D341Med (cell line): ENCODE results near the gene CPT1B.

Experiments
- DNase-seq: peaks from one replicate; pipeline ENCODE4 v3.0.0; 2012; ENCODE audit warnings: low spot score

The CPT1B gene

DNA sequence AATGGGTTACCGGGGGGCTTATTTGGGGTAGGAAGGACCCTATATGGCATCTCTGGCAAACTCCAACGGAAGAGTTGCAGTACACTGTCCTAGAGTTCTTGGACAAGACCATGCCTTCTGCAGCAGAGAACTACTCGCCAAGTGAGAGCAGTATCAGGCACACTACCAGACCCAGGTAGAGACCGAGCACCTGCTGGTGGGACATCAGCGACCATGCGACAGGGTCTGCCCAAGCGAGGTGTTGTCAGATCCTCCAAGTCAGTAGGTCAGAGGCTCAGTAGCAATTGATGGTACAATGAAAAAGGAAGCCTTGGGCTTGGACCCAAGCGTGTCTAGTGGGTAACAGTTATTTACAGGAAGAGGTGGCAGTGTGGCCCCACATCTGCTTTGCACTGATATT lies 7.6 kb upstream of the CPT1B start:
- DNase-seq, result no peak

- no peak for DNase-seq
These were observed 7.0 kb upstream of the CPT1B start for GRCh38 chr22:50585238-50585637.

DNA sequence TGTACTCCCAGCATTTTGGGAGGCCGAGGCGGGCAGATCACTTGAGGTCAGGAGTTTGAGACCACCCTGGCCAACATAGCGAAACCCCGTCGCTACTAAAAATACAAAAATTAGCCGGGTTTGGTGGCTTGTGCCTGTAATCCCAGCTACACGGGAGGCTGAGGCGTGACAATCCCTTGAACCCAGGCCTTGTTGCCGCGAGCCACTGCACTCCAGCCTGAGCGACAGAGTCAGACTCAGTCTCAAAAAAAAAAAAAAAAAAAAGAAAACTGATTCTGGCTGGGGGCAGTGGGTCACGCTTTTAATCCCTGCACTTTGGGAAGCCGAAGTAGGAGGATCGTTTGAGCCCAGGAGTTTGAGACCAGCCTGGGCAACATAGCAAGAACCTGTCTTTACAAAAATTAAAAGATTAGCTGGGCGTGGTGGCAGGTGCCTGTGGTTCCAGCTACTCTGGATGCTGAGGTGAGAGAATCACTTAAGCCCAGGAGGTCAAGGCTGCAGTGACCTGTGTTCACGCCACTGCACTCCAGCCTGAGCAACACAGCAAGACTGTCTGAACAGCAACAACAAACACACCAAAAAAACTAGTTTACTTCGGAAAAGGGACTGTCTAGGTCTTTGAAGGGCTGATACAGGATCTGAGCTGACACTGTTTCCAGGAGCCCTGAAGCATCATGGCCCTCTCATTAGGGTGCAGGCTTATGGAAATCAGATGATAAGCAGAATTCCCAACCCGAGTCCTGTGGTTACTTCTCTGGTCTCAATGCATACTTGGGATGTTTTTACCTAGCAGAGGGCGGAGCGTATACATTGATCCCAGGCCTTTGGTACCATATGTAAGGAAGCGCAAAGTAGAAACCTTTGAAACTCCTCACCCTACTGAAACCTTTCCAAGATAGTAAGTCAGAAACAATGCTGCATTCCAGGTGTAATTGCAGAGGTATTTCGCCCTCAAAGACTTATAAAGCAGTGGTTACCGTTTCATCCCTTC lies 6.2 kb upstream of the CPT1B start:
- no peak for DNase-seq

GRCh38 chr22:50583294-50583861 lies 5.2 kb upstream of the CPT1B start:
- no peak for DNase-seq

GRCh38 chr22:50582493-50583293 lies 4.5 kb upstream of the CPT1B start, which contains the start of gene CHKB:
Gene CHKB (minus strand): TSS chr22:50582849. CDS start chr22:50582781, 68 bp downstream.
- peak; percentile 99 for DNase-seq

DNA sequence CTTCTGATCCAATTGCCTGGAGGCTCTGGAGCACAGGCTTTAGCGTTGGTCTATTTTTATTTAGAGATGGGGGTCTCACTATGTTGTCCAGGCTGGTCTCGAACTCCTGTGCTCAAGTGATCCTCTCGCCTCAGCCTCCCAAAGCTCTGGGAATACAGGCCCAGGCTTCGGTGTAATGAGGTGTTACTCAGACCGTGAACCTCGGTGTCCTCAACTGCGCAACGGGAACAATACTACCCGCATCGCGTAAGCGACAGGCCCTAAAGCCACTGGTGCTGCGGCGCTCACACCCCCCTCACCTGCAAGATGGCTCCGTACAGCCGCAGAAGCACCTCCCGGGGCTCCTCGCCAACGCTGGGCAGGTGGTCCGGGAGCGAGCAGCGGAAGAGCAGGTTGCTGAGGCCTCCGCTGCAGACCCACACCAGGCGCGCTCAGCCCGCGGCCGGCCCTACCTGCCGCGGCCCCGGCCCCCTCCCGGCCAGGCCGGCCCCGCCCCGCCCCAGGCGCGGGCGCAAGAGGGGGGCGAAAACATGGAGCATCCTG lies 3.8 kb upstream of the CPT1B start:
- no peak for DNase-seq

DNA sequence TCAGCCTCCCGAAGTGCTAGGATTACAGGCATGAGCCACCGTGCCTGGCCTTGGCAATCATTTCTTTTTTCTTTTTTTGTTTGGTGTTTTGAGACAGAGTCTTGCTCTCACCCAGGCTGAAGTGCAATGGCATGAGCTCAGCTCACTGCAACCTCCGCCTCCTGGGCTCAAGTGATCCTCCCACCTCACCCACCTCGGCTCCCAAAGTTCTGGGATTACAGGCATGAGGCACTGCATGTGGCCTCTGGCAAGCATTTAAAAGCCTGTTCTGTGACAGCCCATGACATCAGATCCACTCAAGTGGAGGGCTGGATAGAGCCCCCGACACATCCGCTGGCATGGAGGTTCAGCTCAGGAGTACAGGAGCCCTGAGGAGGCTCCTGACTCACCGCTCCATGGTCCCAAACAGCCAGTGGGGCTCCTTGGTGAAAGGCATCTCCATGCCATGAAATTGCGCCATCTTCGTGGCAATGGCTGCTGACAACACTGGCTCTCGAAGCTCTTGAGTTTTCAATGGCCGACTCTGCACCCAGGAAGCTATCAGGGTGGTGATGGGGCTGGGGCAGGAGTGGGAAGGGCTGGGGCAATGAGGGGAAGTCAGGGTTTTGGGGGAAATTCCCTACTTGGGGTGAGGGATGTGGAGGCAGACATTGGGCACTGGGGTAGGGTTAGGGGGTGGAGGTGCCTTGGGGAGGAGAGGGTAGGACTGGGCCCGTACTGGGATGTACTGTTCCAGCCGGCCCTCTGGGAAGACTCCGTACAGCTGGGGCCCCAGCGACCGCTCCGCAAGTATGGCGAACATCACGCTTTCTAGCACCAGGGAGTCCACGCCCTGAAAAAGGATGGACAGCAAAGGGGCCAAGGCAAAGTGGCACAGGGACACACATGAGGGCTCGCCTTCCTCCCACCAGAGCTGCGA lies 3.1 kb upstream of the CPT1B start:
- no peak for DNase-seq

GRCh38 chr22:50579752-50580151 lies 1.5 kb upstream of the CPT1B start:
- DNase-seq, result no peak

DNA sequence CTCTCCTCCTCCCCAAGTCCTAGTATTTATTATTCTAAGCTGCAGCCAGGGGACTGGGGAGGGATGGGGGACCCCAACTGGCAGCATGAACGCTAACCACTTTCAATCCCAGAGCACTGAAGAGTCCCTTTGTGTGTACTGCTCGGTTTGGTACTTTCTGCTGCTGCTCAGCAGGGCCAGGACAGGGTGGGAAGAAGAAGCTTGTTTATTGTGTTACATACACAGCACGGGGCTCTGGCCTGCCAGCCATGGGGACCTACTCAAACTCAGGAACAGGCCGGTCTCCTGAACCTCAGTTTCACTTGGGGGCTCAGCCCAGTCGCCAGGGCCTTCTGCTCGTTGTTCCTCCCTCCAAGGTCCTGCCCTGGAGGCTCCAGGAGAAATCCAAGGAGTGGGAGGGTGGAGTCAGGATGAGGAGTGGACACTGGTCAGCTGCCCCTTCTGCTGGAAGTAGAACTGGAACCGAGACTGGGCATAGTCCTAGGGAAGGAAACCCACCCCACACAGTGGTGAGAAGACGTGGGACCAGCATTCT lies 616 bp upstream of the CPT1B start:
- DNase-seq, result no peak

GRCh38 chr22:50577697-50577986 lies 585 bp downstream of the CPT1B start:
- peak; percentile 28 for DNase-seq

DNA sequence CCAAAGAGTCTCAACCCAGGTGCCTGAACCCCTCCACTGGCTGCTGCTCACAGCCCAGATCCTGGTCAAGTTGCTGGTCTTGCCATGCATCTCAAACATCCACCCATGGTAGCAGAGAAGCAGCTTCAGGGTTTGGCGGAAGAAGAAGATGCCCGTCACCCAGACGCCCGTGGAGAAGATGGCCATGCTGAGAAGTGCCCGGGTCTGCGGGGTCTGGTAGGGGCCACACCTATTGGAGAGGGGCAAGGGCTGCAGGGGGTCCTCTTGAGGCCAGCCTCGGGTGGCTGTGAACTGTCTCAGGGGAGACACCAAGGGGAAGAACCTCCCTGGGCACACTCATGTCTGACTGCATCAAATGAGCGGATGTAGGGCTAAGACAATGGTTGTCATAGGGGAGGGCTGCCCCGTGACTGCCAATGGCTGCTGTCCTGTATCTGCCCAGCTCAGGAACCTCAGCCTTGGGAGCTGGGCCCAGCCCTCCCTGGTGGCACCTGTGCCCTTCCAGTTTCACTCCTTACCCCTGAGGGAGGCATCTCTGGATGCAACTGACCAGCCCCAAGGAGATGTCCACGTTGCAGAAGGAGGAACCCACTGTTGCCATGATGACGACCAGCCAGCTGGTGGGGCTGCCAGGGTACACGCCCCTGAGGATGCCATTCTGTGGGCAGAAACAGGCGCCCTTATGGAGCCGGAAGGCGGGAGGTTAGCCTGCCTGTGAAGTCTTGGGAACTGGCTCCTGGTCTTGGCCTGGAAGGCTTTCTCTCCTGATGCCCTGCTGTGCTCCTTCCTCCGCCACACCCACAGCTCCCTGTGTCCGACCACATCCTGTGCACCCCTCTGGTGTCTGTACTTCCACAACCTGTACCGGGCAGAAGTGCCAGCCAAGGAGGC lies 1.2 kb downstream of the CPT1B start:
- peak; percentile 26 for DNase-seq

DNA sequence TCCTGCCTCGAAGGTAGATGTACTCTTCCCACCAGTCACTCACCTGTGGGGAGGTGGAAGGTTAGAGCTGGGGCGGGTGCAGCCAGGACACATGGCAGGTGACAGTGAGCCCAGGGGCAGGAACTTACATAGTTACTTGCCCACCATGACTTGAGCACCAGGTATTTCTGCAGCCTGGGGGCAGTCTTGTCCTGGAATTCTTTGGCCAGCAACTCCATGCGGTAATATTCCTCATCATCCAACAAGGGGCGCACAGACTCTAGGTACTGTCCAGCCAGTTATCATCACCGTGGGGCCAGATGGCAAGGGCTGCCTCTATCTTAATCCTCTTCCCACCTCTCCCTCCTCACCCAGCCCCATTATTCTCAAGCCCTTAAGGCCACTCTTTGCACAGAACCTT lies 2.2 kb downstream of the CPT1B start:
- peak; percentile 84 for DNase-seq

- no peak for DNase-seq
These were observed 2.7 kb downstream of the CPT1B start for GRCh38 chr22:50575426-50575941.

GRCh38 chr22:50574383-50574755 lies 3.9 kb downstream of the CPT1B start:
- no peak for DNase-seq

DNA sequence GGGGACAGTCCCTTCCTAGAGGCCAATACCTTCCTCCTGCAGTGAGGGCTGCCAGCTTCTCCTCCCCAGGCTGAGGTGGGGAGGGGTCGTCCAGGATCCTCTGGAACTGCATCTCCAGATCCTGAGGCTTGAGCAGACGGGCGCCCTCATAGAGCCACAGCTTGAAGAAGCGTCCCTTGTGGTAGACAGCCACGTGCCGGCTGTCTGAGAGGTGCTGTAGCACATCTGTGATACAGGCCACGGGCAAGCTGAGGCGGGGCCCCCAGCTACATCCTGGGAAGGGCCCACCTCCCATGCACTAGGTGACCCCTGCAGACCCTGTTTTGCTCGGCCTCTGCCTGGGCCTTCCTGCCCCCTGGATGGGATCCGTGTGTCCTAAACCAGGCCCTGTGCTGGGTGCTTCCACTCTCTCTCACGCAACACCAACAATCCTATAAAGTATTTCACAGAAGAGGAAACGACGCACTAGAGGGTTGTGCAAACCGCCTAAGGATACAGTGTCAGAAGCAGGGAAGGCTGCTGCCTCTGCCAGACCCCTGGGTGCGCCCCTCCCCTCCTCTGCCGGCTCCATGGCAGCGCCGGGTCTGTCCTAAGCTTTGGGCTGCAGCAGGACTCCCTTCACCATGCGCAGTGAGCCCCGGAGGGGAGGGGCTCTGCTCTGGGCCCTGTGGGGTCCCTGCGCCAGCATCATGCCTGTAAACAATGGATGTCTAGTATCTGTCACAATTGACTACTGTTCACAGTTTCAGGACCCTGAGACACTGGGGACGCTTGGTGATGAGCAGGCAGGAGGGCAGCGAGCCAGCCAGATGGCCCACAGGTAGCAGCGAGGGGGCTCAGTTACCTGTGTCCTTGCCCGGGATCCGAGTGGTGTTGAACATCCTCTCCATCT lies 4.5 kb downstream of the CPT1B start:
- DNase-seq, result no peak

GRCh38 chr22:50572965-50573364 lies 5.3 kb downstream of the CPT1B start:
- DNase-seq, result no peak

- no peak for DNase-seq
These were observed 6.7 kb downstream of the CPT1B start for GRCh38 chr22:50571264-50572175.

DNA sequence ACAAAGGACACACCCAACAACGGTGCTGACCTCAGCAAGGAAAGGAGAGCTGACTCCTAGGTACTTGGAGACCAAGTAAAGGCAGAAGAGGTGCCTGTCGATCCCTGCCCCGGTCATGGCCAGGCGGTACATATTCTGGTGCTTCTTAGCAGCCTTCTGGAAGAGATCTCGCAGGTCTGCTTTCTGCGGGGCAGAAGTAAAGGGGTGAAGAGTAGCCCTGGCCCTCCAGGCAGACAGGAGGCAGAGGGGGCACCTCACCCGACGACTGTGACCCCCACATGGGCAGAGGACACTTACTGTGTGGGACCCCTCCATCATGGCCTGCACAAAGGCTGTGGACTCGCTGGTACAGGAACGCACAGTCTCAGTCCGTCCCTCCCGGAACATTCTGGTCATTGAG lies 7.4 kb downstream of the CPT1B start:
- DNase-seq, result no peak
